NCI-H345 treated with DMSO at 0.1 percent for 48 hours (cell line): ENCODE results near the gene ETV3L.
"Not testable (repeated sequence)": the region's sequence is repeated elsewhere in the genome, so short reads cannot be mapped to it uniquely, and the experiment has no call there.

Experiments used
- DNase-seq: peaks from one replicate; lab custom pipeline; 2025; ENCODE audit not compliant: unreplicated experiment; lab: John Stamatoyannopoulos, UW

Gene ETV3L

DNA sequence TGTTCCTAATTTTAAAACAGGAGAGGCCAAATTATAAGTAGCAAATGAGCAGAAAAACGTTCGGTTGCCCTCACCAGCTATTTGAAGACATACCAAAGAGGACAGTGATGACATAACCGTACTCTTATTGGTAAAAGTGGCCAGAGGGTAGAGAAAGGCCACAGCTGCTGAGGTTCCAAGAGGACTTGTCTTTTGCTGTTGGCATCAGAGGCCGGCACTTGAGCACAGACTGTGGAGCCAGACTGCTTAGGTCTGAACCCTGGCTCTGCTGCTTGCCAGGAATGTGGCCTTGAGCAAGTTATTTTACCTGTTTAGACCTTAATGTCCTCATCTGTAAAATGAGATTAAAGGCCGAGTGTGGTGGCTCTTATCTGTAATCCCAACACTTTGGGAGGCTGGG, 14.9 kb downstream of the ETV3L start:
- DNase-seq: no peak

DNA sequence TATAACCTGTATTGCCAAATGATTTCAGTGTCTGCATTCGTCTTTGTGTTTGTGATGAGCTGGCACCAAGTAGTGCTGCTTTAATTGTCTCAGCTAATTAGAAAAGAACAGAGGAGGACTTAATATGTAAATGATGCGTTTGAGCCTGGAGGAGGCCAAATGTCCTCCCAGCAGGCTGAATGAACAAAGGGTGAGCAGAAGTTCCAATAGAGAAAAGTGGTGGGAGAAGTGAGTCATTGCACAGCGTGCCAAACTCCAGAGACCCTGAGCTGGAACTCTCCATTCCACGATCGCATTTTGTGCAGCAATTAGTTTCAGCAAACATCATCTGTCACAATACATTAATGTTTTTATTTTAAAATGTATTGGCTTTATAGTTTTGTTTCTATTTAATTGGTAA, 17.9 kb downstream of the ETV3L start:
- DNase-seq: no peak

DNA sequence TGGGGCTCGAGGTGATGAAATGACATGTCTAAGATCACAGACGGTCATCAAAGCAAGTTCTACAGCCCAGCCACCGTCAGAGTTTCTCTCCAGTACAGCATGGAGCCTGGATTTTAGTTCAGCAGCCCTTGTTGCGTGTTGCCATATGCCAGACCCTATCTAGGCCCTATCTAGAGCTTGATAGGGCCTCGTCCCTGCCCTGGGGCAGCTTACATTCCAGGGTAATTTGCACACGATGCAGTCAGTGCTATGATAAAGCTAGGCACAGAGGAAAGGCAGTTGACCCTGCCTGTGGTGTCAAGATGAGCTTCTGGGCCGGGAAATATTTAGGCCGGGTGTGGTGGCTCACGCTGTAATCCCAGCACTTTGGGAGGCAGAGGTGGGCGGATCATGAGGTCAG, 18.9 kb downstream of the ETV3L start:
- DNase-seq: no peak

DNA sequence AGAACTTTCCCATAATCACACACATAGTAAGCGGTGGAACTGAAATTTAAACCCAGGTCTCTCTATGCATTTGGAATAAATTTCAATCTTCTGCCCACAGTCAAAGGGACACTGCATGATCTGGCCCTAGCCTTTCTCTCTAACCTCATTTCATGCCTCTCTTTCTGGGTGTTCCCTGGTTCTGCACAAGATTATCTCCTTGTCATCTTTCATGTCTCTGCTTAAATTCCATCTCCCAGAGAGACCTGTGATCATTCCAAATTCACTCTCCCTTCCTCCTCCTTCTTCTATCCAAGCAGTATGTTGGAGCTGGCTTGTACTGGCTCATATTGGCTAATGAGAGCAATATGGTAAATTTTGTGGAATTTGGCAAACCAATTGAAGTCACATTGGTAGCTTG, 22.2 kb downstream of the ETV3L start:
- no peak for DNase-seq

DNA sequence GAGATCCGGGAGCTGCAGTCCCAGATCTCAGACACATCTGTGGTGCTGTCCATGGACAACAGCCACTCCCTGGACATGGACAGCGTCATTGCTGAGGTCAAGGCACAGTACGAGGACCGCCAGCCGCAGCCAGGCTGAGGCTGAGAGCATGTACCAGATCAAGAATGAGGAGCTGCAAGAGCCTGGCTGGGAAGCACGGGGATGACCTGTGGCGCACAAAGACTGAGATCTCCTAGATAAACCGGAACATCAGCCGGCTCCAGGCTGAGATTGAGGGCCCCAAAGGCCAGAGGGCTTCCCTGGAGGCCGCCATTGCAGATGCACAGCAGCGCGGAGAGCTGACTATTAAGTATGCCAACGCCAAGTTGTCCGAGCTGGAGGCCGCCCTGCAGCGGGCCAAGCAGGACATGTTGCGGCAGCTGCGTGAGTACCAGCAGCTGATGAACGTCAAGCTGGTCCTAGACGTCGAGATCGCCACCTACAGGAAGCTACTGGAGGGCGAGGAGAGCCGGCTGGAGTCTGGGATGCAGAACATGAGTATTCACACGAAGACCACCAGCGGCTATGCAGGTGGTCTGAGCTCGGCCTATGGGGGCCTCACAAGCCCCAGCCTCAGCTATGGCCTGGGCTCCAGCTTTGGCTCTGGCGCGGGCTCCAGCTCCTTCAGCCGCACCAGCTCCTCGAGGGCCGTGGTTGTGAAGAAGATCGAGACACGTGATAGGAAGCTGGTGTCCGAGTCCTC, 25.5 kb downstream of the ETV3L start:
- DNase-seq: no peak

DNA sequence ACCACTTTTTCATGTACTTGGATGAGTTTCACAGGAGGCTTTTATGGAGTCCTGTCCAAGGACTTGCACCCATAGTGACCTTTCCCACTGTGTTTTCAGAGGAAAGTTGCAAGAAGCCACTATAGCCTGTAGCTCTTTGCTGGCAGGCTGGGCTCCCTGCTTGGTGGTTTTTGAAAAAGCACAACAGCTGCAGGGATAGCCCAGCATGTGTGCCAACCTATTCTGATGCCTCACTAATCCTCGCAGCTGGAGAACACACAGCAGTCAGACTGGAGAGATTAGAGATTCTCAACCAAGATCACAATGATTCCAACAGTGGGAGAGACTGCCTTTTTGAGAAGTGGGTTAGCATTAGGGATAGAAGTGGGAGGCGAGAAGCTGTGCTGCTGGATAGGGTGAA, 30.0 kb downstream of the ETV3L start:
- peak; percentile 8 for DNase-seq

DNA sequence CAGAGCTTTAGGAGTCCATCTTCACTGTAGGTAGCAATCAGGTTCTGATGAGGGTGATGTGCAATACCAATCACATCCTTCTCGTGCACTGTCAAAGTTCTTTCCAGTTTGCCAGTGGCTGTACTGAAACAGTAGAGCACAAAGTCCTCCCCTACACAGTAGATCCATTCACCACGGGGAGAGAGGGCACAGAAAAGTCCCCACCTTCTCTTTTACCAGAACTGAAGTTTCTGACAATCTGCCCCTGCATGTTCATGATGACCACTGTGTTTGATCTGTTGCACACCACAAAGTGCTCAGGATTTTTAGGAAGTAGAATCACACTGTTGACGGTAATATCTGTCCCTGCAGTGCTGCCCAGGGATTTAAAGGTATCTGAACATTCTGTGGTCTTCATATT, 40.4 kb downstream of the ETV3L start:
- not testable (repeated sequence) for DNase-seq

DNA sequence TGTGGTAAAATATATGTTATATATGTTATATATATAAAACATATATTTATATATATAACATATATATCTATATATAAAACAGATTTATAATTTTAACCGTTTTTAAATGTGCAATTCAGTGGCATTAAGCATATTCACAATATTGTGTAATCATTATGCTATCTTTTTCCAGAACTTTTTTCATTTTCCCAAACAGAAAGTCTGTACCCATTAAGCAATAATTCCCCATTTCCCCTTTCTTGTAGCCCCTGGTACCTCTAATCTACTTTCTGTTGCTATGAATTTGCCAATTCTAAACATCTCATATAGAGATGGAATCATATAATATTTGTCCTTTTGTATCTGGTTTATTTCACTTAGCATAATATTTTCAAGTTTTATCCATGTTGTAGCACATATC, 43.3 kb downstream of the ETV3L start:
- no peak for DNase-seq

DNA sequence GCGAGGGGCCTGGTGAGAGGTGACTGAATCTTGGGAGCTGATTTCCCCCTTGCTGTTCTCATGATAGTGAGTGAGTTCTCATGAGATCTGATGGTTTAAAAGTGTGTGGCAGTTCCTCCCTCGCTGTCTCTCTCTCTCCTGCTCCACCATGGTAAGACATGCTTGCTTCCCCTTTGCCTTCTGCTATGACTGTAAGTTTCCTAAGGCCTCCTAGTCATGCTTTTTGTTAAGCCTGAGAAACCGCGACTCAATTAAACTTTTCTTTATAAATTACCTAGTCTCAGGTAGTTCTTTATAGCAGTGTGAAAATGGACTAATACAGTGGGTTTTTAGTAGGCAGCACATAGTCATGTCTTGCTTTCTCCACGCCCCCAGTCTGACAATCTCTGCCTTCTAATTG, 43.9 kb downstream of the ETV3L start:
- DNase-seq: not testable (repeated sequence)

DNA sequence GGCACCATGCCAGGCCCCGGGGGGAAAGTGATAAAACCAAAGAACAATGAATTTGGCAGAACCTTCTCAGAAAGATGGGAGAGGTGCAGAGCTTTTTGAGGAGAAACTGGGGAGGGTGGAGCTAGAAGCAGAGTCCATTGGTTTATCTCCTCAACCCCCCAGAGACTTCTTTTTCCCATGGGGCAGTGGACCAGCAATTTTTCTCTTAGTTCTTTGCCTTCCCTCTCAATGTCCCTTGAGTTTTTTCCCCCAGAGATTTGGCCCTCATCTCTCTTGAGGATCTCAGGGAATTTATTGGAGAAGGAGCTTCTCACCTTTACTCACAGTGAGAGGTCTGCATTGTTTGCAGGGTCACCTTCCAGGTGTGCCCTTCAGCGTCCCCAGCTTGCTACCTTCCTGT, 48.8 kb downstream of the ETV3L start:
- DNase-seq: no peak

DNA sequence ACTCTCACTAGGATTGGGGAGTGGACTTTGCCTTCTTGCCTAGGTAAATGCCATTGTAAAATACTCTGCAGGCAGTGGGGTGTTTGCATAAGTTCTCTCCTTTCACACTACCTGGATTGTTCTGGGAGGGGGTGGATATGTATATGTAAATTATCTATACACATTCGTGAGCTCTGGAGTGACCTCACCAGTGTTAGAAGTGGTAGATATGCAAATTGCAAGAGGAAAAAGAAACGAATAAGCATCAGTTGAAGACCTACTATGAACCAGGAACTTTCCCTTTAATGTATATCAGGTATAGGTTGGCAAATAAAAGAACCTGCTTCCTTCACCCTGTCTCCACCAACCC, 52.6 kb downstream of the ETV3L start:
- no peak for DNase-seq

DNA sequence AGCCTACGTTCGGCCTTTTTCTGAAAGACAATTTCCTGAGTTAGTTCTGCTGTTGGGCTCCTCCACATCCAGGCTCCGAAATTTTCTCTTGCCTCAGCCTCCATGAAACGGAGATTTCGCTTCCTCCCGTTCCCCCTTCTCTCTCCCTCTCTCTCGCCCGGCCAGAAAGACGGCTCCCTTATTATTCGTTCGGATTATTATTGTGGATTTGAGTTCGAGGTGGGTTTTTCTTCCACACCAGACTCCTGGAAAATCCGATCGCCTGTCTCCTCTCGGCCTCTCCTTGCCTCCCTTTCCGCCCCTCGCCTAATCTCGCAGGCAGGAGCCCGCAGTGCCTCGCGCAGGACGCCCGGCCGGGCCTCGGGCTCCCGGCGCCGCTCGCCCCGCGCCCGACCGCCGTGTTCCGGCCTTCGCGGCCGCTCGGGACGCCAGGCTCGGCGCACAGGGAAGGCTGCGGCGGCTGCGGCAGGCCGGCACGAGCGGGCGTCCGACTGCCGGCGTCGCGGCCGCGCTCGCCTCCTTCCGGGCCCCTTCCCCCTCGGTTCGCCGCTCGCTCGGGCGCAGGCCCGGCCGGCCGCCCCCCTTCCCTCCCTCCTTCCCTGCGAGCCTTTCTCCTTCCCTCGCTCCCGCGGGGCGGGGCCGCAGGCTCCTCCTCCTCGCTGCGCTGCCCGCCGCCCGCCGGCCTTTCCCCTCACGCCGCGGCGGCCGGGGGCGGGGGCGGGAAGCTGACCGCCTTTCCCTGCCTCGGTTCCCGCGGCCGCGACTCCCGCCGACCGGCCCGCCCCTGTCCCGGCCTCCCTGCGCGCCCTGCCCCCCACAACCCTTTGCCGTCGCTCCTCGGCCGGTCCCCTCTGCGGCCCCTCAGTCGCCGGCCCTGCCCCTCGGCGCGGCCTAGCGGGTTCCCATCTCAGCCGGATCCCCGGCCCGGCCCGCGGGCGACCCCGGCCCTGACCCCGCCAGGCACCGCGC, 54.1 kb downstream of the ETV3L start, which contains the start of gene ARHGEF11:
TSS of gene ARHGEF11 (minus strand) at position 493 of the 969 bp plus-strand sequence. CDS start 1,412 bp downstream, outside the sequence.
- no peak for DNase-seq

DNA sequence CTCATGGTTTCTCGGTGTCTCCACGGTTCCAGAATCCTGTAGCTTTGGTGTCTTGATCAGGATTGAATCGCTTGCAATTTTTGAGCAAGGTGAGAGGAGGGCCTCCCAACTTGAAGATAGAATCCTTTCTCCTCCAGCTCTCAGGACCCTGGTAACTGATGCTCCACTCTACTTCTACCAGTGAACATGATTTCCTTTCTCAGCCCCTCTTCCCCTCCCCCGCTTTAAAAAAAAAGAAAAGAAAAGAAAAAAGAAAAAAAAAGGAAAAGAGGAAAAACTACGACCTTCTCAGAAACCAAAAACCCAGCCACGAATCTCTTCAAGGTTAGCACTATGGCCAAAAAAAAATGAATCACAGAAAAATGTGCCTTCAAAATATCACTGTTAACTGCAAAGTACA, 55.3 kb downstream of the ETV3L start:
- DNase-seq: no peak

DNA sequence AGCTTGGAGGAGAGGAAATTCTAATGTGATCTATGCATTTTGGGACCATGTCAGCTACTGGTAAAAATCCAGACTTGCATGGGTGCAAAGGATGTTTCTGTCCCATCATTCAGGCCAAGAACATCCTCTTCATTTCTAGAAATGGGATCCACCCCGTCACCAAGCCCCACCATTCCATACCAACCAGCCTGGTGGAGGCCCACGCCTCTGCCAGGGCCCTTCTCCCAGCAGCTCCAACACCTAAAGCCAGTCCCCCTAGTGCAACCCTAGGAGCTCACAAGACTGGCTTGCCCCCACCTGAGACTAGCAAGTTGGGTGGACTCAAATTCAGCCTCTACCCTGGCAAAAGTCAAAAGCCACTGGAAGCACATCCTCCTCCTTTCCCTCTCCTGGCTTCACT, 55.9 kb downstream of the ETV3L start:
- no peak for DNase-seq

DNA sequence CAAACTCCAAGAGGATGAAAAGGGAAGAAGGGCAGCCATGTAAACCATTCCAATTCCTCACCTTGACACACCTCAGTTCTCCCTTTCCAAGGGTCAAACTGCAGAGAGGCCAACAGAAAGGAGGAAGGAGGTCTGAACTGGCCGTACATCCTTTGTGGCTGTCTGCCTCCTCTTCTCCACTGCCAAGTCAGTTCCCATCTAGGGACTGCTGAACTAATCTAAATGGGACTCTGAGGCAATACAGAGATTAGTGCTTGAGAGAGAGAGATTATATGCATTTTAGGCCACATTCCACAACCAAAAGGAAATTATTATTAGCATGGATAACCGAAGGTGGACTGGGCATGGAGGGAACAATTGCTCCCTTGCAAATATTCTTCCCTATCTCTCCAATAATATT, 56.8 kb downstream of the ETV3L start:
- DNase-seq: no peak
